Measurements from ENCODE around the gene IPPK.

The IPPK gene

GRCh38 chr9:92615790-92616189 is 54.1 kb downstream of the IPPK start:
- no peaks in the 10 kb centered on the region for H3K27me3 ChIP-seq (ENCODE audit: control insufficient read depth, insufficient read depth, low read length)
- no peaks in the 10 kb centered on the region for H3K4me1 ChIP-seq (ENCODE audit: control insufficient read depth, insufficient read depth, low read length)
- no peak overlapping the region for H3K4me3 ChIP-seq (ENCODE audit: low read length)
- WGBS (ENCODE audit: insufficient coverage, insufficient read length): no CpG with 5 or more reads among the region's 13 CpGs
- H3K27ac ChIP-seq (ENCODE audit: low read length): no peak overlapping the region
- peaks cover 6% of the 10 kb centered on the region for H3K36me3 ChIP-seq (ENCODE audit: control insufficient read depth, insufficient read depth, low read length)
- H3K9me3 ChIP-seq (ENCODE audit: control insufficient read depth, insufficient read depth, low read length): no peaks in the 10 kb centered on the region
- DNase-seq (ENCODE audit: low read depth, low spot score): no peak

- DNase-seq (ENCODE audit: low read depth, low spot score): no peak
- no CpG with 5 or more reads among the region's 17 CpGs for WGBS (ENCODE audit: insufficient coverage, insufficient read length)
- H3K9me3 ChIP-seq (ENCODE audit: control insufficient read depth, insufficient read depth, low read length): no peaks in the 10 kb centered on the region
- H3K4me3 ChIP-seq (ENCODE audit: low read length): no peak overlapping the region
- no peak overlapping the region for H3K27ac ChIP-seq (ENCODE audit: low read length)
- H3K4me1 ChIP-seq (ENCODE audit: control insufficient read depth, insufficient read depth, low read length): no peaks in the 10 kb centered on the region
- H3K27me3 ChIP-seq (ENCODE audit: control insufficient read depth, insufficient read depth, low read length): no peaks in the 10 kb centered on the region
- H3K36me3 ChIP-seq (ENCODE audit: control insufficient read depth, insufficient read depth, low read length): peaks cover 6% of the 10 kb centered on the region
Observed at GRCh38 chr9:92614763-92615461, 55.0 kb downstream of the IPPK start.

DNA sequence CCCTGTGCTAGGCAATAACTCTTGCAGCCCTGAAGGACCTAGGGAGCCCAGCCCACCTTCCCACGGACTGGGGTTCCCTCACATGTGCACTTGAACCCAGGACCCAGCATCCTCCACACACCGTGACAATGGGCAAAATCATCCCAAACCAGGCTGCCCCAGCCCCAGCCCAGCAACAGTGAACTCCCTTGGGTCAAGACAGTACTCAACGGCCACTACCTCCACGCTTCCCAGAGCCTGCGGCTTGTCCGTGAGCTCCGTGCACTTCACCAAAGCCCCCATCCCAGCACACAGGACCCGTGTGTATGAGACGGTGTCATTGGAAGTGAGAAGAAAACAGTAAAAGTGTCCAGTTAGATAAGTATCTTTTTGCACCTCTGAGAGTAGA is 55.8 kb downstream of the IPPK start:
- Histone ChIP-seq H3K27me3 (ENCODE audit: control insufficient read depth, insufficient read depth, low read length) (no peaks in the 10 kb centered on the region), H3K27ac (ENCODE audit: low read length) (no peak overlapping the region), H3K36me3 (ENCODE audit: control insufficient read depth, insufficient read depth, low read length) (peaks cover 6% of the 10 kb centered on the region), H3K9me3 (ENCODE audit: control insufficient read depth, insufficient read depth, low read length) (no peaks in the 10 kb centered on the region), H3K4me3 (ENCODE audit: low read length) (no peak overlapping the region), H3K4me1 (ENCODE audit: control insufficient read depth, insufficient read depth, low read length) (no peaks in the 10 kb centered on the region)
- WGBS (ENCODE audit: insufficient coverage, insufficient read length): no CpG with 5 or more reads among the region's 9 CpGs
- no peak for DNase-seq (ENCODE audit: low read depth, low spot score)

GRCh38 chr9:92613268-92614122 is 56.4 kb downstream of the IPPK start:
- Histone ChIP-seq H3K9me3 (ENCODE audit: control insufficient read depth, insufficient read depth, low read length) (no peaks in the 10 kb centered on the region), H3K36me3 (ENCODE audit: control insufficient read depth, insufficient read depth, low read length) (peaks cover 6% of the 10 kb centered on the region), H3K4me1 (ENCODE audit: control insufficient read depth, insufficient read depth, low read length) (no peaks in the 10 kb centered on the region), H3K27ac (ENCODE audit: low read length) (no peak overlapping the region), H3K27me3 (ENCODE audit: control insufficient read depth, insufficient read depth, low read length) (no peaks in the 10 kb centered on the region), H3K4me3 (ENCODE audit: low read length) (no peak overlapping the region)
- no CpG with 5 or more reads among the region's 23 CpGs for WGBS (ENCODE audit: insufficient coverage, insufficient read length)
- DNase-seq (ENCODE audit: low read depth, low spot score): no peak

DNA sequence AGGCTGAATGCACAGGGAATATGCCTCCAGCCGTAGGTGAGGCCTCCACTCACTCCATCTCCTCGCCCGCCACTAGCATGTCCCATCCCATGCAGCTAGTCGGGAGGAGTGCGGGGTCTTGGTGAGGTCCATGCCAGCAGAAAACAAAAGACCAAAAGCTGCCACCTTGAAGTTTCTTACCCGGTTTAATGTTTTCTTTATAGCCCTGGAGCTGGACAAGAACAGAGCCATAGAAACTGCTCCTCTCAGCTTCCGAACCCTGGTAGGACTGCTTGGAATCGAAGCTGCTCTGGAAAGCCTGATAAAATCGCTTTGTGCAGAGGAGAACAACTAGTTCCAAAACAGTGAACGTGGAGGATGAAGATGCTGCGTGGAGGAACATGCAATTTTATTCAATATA is 57.1 kb downstream of the IPPK start:
- H3K36me3 ChIP-seq (ENCODE audit: control insufficient read depth, insufficient read depth, low read length): peaks cover 6% of the 10 kb centered on the region
- DNase-seq (ENCODE audit: low read depth, low spot score): no peak
- H3K9me3 ChIP-seq (ENCODE audit: control insufficient read depth, insufficient read depth, low read length): no peaks in the 10 kb centered on the region
- no peaks in the 10 kb centered on the region for H3K4me1 ChIP-seq (ENCODE audit: control insufficient read depth, insufficient read depth, low read length)
- whole genome bisulfite sequencing (ENCODE audit: insufficient coverage, insufficient read length): no CpG with 5 or more reads among the region's 11 CpGs
- H3K27ac ChIP-seq (ENCODE audit: low read length): no peak overlapping the region
- no peak overlapping the region for H3K4me3 ChIP-seq (ENCODE audit: low read length)
- no peaks in the 10 kb centered on the region for H3K27me3 ChIP-seq (ENCODE audit: control insufficient read depth, insufficient read depth, low read length)

DNA sequence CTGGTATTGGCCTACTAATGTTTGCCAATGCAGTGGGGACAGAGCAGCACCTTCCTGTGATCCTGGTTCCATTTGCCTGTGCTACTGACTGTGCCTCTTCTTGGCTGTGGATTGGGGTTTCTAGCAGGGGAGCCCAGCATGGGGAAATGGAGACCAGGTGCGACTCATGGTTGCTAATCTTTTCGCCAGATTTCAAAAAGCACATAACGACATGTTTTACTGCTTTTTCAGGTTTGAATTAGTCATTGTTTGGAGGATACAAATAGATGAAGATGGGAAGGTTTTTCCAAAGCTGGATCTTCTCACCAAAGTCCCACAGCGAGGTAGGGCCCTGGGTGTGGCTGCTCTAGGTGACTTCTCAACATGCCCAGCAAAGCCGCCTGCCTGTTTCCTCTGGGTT is 57.6 kb downstream of the IPPK start:
- H3K9me3 ChIP-seq (ENCODE audit: control insufficient read depth, insufficient read depth, low read length): no peaks in the 10 kb centered on the region
- no peaks in the 10 kb centered on the region for H3K27me3 ChIP-seq (ENCODE audit: control insufficient read depth, insufficient read depth, low read length)
- no peak overlapping the region for H3K27ac ChIP-seq (ENCODE audit: low read length)
- no peak overlapping the region for H3K4me3 ChIP-seq (ENCODE audit: low read length)
- WGBS (ENCODE audit: insufficient coverage, insufficient read length): no CpG with 5 or more reads among the region's 5 CpGs
- DNase-seq (ENCODE audit: low read depth, low spot score): no peak
- no peaks in the 10 kb centered on the region for H3K4me1 ChIP-seq (ENCODE audit: control insufficient read depth, insufficient read depth, low read length)
- peaks cover 6% of the 10 kb centered on the region for H3K36me3 ChIP-seq (ENCODE audit: control insufficient read depth, insufficient read depth, low read length)

DNA sequence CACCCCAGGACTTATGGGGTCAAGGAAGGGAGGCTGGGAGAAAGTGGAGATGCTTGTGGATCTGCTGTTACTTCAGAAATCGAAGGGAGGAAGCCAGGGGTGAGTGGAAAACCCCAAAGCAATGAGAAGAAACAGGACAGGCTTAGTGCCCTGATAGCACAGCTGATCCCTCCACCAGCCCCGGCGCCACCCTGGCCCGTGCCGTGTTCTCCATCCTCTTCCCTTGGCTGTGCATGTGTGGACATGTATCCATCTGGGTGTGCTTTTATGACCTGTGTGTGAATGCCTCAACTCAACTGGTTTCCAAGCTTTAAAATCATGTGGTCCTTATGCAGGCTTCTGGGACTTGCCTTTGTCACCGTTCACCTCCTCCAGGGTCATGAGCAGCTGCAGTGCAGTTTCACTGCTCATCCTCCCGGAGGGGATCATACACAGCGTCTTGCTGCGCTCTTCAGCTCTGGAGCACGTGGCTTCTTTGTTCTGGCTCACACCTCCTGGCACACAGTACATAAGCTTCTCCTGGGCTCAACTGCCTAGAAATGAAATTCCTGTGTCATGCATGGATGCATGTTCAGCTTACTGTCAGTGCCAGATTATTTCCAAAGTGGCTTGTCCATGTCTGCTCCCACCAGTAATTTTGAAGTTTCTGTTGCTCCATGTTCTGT is 58.2 kb downstream of the IPPK start:
- peaks cover 6% of the 10 kb centered on the region for H3K36me3 ChIP-seq (ENCODE audit: control insufficient read depth, insufficient read depth, low read length)
- no CpG with 5 or more reads among the region's 10 CpGs for WGBS (ENCODE audit: insufficient coverage, insufficient read length)
- H3K27ac ChIP-seq (ENCODE audit: low read length): no peak overlapping the region

GRCh38 chr9:92610470-92611420 is 59.2 kb downstream of the IPPK start:
- H3K27ac ChIP-seq (ENCODE audit: low read length): no peak overlapping the region
- H3K9me3 ChIP-seq (ENCODE audit: control insufficient read depth, insufficient read depth, low read length): no peaks in the 10 kb centered on the region
- H3K36me3 ChIP-seq (ENCODE audit: control insufficient read depth, insufficient read depth, low read length): peaks cover 5% of the 10 kb centered on the region
- H3K4me1 ChIP-seq (ENCODE audit: control insufficient read depth, insufficient read depth, low read length): no peaks in the 10 kb centered on the region
- H3K4me3 ChIP-seq (ENCODE audit: low read length): no peak overlapping the region
- H3K27me3 ChIP-seq (ENCODE audit: control insufficient read depth, insufficient read depth, low read length): no peaks in the 10 kb centered on the region
- no CpG with 5 or more reads among the region's 32 CpGs for WGBS (ENCODE audit: insufficient coverage, insufficient read length)
- DNase-seq (ENCODE audit: low read depth, low spot score): no peak

More for the DNA sequence above, 58.2 kb downstream of the IPPK start:
- DNase-seq (ENCODE audit: low read depth, low spot score): no peak
- no peak overlapping the region for H3K4me3 ChIP-seq (ENCODE audit: low read length)
- H3K9me3 ChIP-seq (ENCODE audit: control insufficient read depth, insufficient read depth, low read length): no peaks in the 10 kb centered on the region
- H3K27me3 ChIP-seq (ENCODE audit: control insufficient read depth, insufficient read depth, low read length): no peaks in the 10 kb centered on the region
- no peaks in the 10 kb centered on the region for H3K4me1 ChIP-seq (ENCODE audit: control insufficient read depth, insufficient read depth, low read length)

- H3K4me1 ChIP-seq (ENCODE audit: control insufficient read depth, insufficient read depth, low read length): no peaks in the 10 kb centered on the region
- H3K9me3 ChIP-seq (ENCODE audit: control insufficient read depth, insufficient read depth, low read length): no peaks in the 10 kb centered on the region
- H3K27me3 ChIP-seq (ENCODE audit: control insufficient read depth, insufficient read depth, low read length): no peaks in the 10 kb centered on the region
- WGBS (ENCODE audit: insufficient coverage, insufficient read length): no CpG with 5 or more reads among the region's 11 CpGs
- H3K27ac ChIP-seq (ENCODE audit: low read length): no peak overlapping the region
- no peaks in the 10 kb centered on the region; the same call in 1 of the 2 replicates for H3K36me3 ChIP-seq (ENCODE audit: control insufficient read depth, insufficient read depth, low read length)
- H3K4me3 ChIP-seq (ENCODE audit: low read length): no peak overlapping the region
- no peak for DNase-seq (ENCODE audit: low read depth, low spot score)
Observed at GRCh38 chr9:92608909-92609445, 61.0 kb downstream of the IPPK start.
